ENCODE results near the gene BAIAP2L2.

The BAIAP2L2 gene

GRCh38 chr22:38049812-38050619 lies 60.5 kb downstream of the BAIAP2L2 start:
- no peak overlapping the region for H3K4me3 ChIP-seq (ENCODE audit: low read length)
- no peak for TF ChIP-seq CTCF (IDR thresholded peaks at IDR 0.05; ENCODE audit: insufficient read depth, low read depth, low read length, missing control alignments)
- DNase-seq (ENCODE audit: low read depth), result no peak

GRCh38 chr22:38046070-38046748 lies 64.3 kb downstream of the BAIAP2L2 start:
- no peak for TF ChIP-seq CTCF (IDR thresholded peaks at IDR 0.05; ENCODE audit: insufficient read depth, low read depth, low read length, missing control alignments)
- no peak for DNase-seq (ENCODE audit: low read depth)
- no peak overlapping the region for H3K4me3 ChIP-seq (ENCODE audit: low read length)

- TF ChIP-seq CTCF (IDR thresholded peaks at IDR 0.05; ENCODE audit: insufficient read depth, low read depth, low read length, missing control alignments), result no peak
- no peak for DNase-seq (ENCODE audit: low read depth)
- no peak overlapping the region for H3K4me3 ChIP-seq (ENCODE audit: low read length)
Observed at GRCh38 chr22:38043151-38044039, 67.1 kb downstream of the BAIAP2L2 start.

- no peak for DNase-seq (ENCODE audit: low read depth)
- no peak for TF ChIP-seq CTCF (IDR thresholded peaks at IDR 0.05; ENCODE audit: insufficient read depth, low read depth, low read length, missing control alignments)
- no peak overlapping the region for H3K4me3 ChIP-seq (ENCODE audit: low read length)
Observed at GRCh38 chr22:38042488-38042790, 68.0 kb downstream of the BAIAP2L2 start.

GRCh38 chr22:38041760-38042487 lies 68.6 kb downstream of the BAIAP2L2 start:
- DNase-seq (ENCODE audit: low read depth), result no peak
- H3K4me3 ChIP-seq (ENCODE audit: low read length), result no peak overlapping the region
- no peak for TF ChIP-seq CTCF (IDR thresholded peaks at IDR 0.05; ENCODE audit: insufficient read depth, low read depth, low read length, missing control alignments)

- DNase-seq (ENCODE audit: low read depth), result no peak
- H3K4me3 ChIP-seq (ENCODE audit: low read length), result no peak overlapping the region
- no peak for TF ChIP-seq CTCF (IDR thresholded peaks at IDR 0.05; ENCODE audit: insufficient read depth, low read depth, low read length, missing control alignments)
Observed at GRCh38 chr22:38040953-38041759, 69.3 kb downstream of the BAIAP2L2 start.
